Measurements from ENCODE around the gene GPBP1. TPM values are rescaled to one million over a fixed set of nuclear protein-coding genes. Genes with fewer than 3 reads are reported as not detected.

Gene GPBP1
- polyA plus RNA-seq, 1 of the 3 experiments (the other 2 are of a cell fraction), result 11.4 TPM

DNA sequence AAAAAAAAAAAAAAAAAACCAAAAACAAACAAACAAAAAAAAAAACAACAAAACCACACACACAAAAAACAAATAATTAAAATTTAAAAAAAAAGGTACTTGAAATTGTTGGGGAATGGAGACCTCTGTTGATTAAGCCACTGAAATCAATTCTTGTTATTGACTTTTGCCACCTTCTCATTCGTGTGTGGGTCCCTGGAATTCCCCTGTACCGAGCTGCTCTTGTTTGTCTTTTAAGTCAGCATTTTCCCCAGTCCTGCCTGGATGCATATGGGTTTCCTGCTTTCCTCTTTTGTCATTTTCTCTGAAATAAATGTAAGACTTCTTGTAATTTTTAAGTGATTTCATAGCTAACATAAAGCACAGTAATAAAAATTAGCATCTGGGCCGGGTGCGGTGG is 45.5 kb downstream of the GPBP1 start:
- Histone ChIP-seq H3K79me2 (ENCODE audit: insufficient read depth) (peaks cover 98% of the 10 kb centered on the region), H3K4me1 (ENCODE audit: control insufficient read depth in 1 of 2, insufficient read depth in 2 of 2, low read depth in 1 of 2, low read length in 1 of 2) (peaks cover 0 to 7% of the 10 kb centered on the region in 2 experiments; a peak in 1 of 4 replicates), H3K9me3 (no peaks in the 10 kb centered on the region), H3K27ac (ENCODE audit: low read depth in 2 of 2, low read length in 1 of 2) (no peak overlapping the region), H3K4me2 (no peak overlapping the region), H3F3A (replicated peaks; ENCODE audit: insufficient read depth) (peaks cover 9% of the 10 kb centered on the region), H3K9ac (no peak overlapping the region), H2AFZ (ENCODE audit: low read depth) (no peak overlapping the region), H3K27me3 (ENCODE audit: insufficient read depth) (no peaks in the 10 kb centered on the region), H3K4me3 (ENCODE audit: low read depth in 2 of 2, low read length in 1 of 2) (no peak overlapping the region), H3K9me2 (no peaks in the 10 kb centered on the region), H4K20me1 (ENCODE audit: insufficient read depth) (peaks cover 40% of the 10 kb centered on the region), H3K36me3 (replicated peaks in 1 of 2; ENCODE audit: control insufficient read depth in 1 of 2, insufficient read depth in 2 of 2, low read length in 1 of 2) (peaks cover 0 to 13% of the 10 kb centered on the region in 2 experiments)
- no peak for TF ChIP-seq TCF12 (IDR thresholded peaks at IDR 0.05)
- TF ChIP-seq, protein P1, sequence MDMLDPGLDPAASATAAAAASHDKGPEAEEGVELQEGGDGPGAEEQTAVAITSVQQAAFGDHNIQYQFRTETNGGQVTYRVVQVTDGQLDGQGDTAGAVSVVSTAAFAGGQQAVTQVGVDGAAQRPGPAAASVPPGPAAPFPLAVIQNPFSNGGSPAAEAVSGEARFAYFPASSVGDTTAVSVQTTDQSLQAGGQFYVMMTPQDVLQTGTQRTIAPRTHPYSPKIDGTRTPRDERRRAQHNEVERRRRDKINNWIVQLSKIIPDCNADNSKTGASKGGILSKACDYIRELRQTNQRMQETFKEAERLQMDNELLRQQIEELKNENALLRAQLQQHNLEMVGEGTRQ (IDR thresholded peaks at IDR 0.05; ENCODE audit: borderline replicate concordance, low read depth, low read length), result no peak
- TF ChIP-seq POLR2AphosphoS5 (IDR thresholded peaks at IDR 0.05; ENCODE audit: low read depth, low read length), result no peak
- no peak for TF ChIP-seq RXRA (IDR thresholded peaks at IDR 0.05; ENCODE audit: borderline replicate concordance, low read depth)
- TF ChIP-seq NFIC (IDR thresholded peaks at IDR 0.05; ENCODE audit: borderline replicate concordance), result no peak
- no peak for TF ChIP-seq RCOR1 (IDR thresholded peaks at IDR 0.05; ENCODE audit: low read length)
- no peak for TF ChIP-seq IRF3 (IDR thresholded peaks at IDR 0.05; ENCODE audit: low read depth, low read length)
- no peak for TF ChIP-seq JUND (IDR thresholded peaks at IDR 0.05)
- TF ChIP-seq YY1 (IDR thresholded peaks at IDR 0.05; ENCODE audit: low read depth), result no peak
- TF ChIP-seq NRF1 (IDR thresholded peaks at IDR 0.05; ENCODE audit: low read depth, low read length), result no peak
- no peak for TF ChIP-seq RAD21 (IDR thresholded peaks at IDR 0.05; ENCODE audit: low read length)
- no peak for TF ChIP-seq RFX5 (IDR thresholded peaks at IDR 0.05; ENCODE audit: low read length)
- no peak for TF ChIP-seq FOXM1 (IDR thresholded peaks at IDR 0.05; ENCODE audit: low read depth)
- TF ChIP-seq, protein P2, sequence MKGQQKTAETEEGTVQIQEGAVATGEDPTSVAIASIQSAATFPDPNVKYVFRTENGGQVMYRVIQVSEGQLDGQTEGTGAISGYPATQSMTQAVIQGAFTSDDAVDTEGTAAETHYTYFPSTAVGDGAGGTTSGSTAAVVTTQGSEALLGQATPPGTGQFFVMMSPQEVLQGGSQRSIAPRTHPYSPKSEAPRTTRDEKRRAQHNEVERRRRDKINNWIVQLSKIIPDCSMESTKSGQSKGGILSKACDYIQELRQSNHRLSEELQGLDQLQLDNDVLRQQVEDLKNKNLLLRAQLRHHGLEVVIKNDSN (IDR thresholded peaks at IDR 0.05; ENCODE audit: borderline replicate concordance, low read depth), result no peak
- TF ChIP-seq SIN3A (IDR thresholded peaks at IDR 0.05; ENCODE audit: borderline replicate concordance, low read depth, low read length), result no peak
- TF ChIP-seq GATA2 (CRISPR knock-in tag; IDR thresholded peaks at IDR 0.05), result no peak
- no peak for TF ChIP-seq FOSL2 (IDR thresholded peaks at IDR 0.05; ENCODE audit: borderline replicate concordance, low read depth)
- no peak for TF ChIP-seq MAX (IDR thresholded peaks at IDR 0.05; ENCODE audit: low read depth)
- POLR2A ChIA-PET, result interaction anchor here (0.9 kb wide), 1 partner anchor 46 kb away, joined by 3 read pairs; no protein-coding TSS in a partner anchor
- DNase-seq, result no peak
- WGBS (ENCODE audit: low lambda C conversion rate), result 92% methylated on average over 4 of the region's 4 CpGs
- CTCF ChIA-PET, result interaction anchor here (0.6 to 2.3 kb wide), 11 partner anchors 10 to 1264 kb away, joined by 3 to 8 read pairs (median 3); no protein-coding TSS in a partner anchor
